AG04449 (cell line): ENCODE results near the gene EMX1.

ENCODE experiments used
- CTCF ChIA-PET: fragments of 350-600 bp; formaldehyde crosslinking; extraction: SDS; loops from one replicate; lab custom pipeline; 2021; ENCODE audit warnings: antibody characterized with exemption; lab: Yijun Ruan, JAX
- POLR2A ChIA-PET: fragments of 400-600, 350-600 bp; formaldehyde crosslinking; extraction: SDS; loops from one replicate; lab custom pipeline; 2020; ENCODE audit warnings: antibody characterized with exemption, inconsistent platforms; lab: Yijun Ruan, JAX
- DNase-seq: peaks from one replicate; pipeline ENCODE4 v3.0.0-alpha.2; 2010; ENCODE audit warnings: low read depth, low spot score
- H3K4me3 ChIP-seq: 2 replicates; pipeline ENCODE4 v1.5.1; 2011; ENCODE audit warnings: low read depth, mild to moderate bottlenecking, control low read depth, low read length
- CTCF ChIP-seq: IDR thresholded peaks from one replicate; pipeline ENCODE4 v1.5.1; 2011; ENCODE audit warnings: mild to moderate bottlenecking, moderate library complexity, low read length, control low read depth, inconsistent platforms; ENCODE audit not compliant: insufficient read depth; ENCODE audit errors: missing control alignments

Gene EMX1

GRCh38 chr2:72959554-72959953, 42.2 kb downstream of the EMX1 start:
- ChIA-PET CTCF (interaction anchor here (1.3 to 6.8 kb wide), 3 partner anchors 15 to 66 kb away, joined by 3 to 40 read pairs (median 11); no protein-coding TSS in a partner anchor), POLR2A (no interaction called here)
- no peak overlapping the region for H3K4me3 ChIP-seq
- TF ChIP-seq CTCF, result no peak
- DNase-seq, result no peak

GRCh38 chr2:72959995-72960981, 43.0 kb downstream of the EMX1 start:
- no peak overlapping the region for H3K4me3 ChIP-seq
- POLR2A ChIA-PET, result no interaction called here
- DNase-seq, result no peak
- no peak for TF ChIP-seq CTCF
- CTCF ChIA-PET, result interaction anchor here (1.3 to 6.8 kb wide), 3 partner anchors 15 to 67 kb away, joined by 3 to 40 read pairs (median 11); no protein-coding TSS in a partner anchor

- CTCF ChIA-PET, result interaction anchor here (1.0 to 6.8 kb wide), 4 partner anchors 14 to 216 kb away, joined by 3 to 40 read pairs (median 8); no protein-coding TSS in a partner anchor
- no peak for TF ChIP-seq CTCF
- H3K4me3 ChIP-seq, result no peak overlapping the region
- POLR2A ChIA-PET, result no interaction called here
- no peak for DNase-seq
Measured at GRCh38 chr2:72961036-72961720, 43.9 kb downstream of the EMX1 start.

GRCh38 chr2:72961853-72962468, 44.6 kb downstream of the EMX1 start:
- ChIA-PET POLR2A (interaction anchor here (0.8 kb wide), 1 partner anchor 21 kb away, joined by 3 read pairs; no protein-coding TSS in a partner anchor), CTCF (interaction anchor here (1.0 to 6.8 kb wide), 4 partner anchors 10 to 215 kb away, joined by 4 to 40 read pairs (median 8); no protein-coding TSS in a partner anchor)
- H3K4me3 ChIP-seq, result no peak overlapping the region
- no peak for DNase-seq
- TF ChIP-seq CTCF, result no peak

- ChIA-PET CTCF (interaction anchor here (1.6 to 27.0 kb wide), 3 partner anchors 9 to 69 kb away, joined by 4 to 502 read pairs (median 40); no protein-coding TSS in a partner anchor), POLR2A (interaction anchor here (0.8 kb wide), 1 partner anchor 22 kb away, joined by 3 read pairs; no protein-coding TSS in a partner anchor)
Measured at GRCh38 chr2:72962911-72963310, 45.6 kb downstream of the EMX1 start.

More at GRCh38 chr2:72962911-72963310, 45.6 kb downstream of the EMX1 start:
- TF ChIP-seq CTCF, result no peak
- no peak overlapping the region for H3K4me3 ChIP-seq
- no peak for DNase-seq
